ENCODE results near the gene PTGES2. TPM values are rescaled to one million over a fixed set of nuclear protein-coding genes. Genes with fewer than 3 reads are reported as not detected.
"Not testable (repeated sequence)": the region's sequence is repeated elsewhere in the genome, so short reads cannot be mapped to it uniquely, and the experiment has no call there.

The PTGES2 gene
- polyA plus RNA-seq, 1 donor from 2014 or later, result 55.9 TPM

- H2AFZ ChIP-seq (ENCODE audit: low read depth, low read length), result no peak overlapping the region
- no peak overlapping the region for H3K4me2 ChIP-seq (ENCODE audit: low read length)
- H3K79me2 ChIP-seq (replicated peaks; ENCODE audit: insufficient read depth, low read length), result peaks cover 11% of the 10 kb centered on the region
- H3K36me3 ChIP-seq (ENCODE audit: insufficient read depth, low read length), result no peaks in the 10 kb centered on the region
- H3F3A ChIP-seq (ENCODE audit: insufficient read depth, low read length, poor library complexity, severe bottlenecking), result no peaks in the 10 kb centered on the region
- no peaks in the 10 kb centered on the region for H3K9me3 ChIP-seq (ENCODE audit: low read length)
- H3K9ac ChIP-seq (ENCODE audit: low read length), result no peak overlapping the region
- no peaks in the 10 kb centered on the region for H3K9me2 ChIP-seq (ENCODE audit: insufficient read depth, low read length)
- H4K20me1 ChIP-seq (ENCODE audit: insufficient read depth), result no peaks in the 10 kb centered on the region
- no peaks in the 10 kb centered on the region for H3K27me3 ChIP-seq (ENCODE audit: insufficient read depth, low read depth, low read length)
- TF ChIP-seq, protein P1, sequence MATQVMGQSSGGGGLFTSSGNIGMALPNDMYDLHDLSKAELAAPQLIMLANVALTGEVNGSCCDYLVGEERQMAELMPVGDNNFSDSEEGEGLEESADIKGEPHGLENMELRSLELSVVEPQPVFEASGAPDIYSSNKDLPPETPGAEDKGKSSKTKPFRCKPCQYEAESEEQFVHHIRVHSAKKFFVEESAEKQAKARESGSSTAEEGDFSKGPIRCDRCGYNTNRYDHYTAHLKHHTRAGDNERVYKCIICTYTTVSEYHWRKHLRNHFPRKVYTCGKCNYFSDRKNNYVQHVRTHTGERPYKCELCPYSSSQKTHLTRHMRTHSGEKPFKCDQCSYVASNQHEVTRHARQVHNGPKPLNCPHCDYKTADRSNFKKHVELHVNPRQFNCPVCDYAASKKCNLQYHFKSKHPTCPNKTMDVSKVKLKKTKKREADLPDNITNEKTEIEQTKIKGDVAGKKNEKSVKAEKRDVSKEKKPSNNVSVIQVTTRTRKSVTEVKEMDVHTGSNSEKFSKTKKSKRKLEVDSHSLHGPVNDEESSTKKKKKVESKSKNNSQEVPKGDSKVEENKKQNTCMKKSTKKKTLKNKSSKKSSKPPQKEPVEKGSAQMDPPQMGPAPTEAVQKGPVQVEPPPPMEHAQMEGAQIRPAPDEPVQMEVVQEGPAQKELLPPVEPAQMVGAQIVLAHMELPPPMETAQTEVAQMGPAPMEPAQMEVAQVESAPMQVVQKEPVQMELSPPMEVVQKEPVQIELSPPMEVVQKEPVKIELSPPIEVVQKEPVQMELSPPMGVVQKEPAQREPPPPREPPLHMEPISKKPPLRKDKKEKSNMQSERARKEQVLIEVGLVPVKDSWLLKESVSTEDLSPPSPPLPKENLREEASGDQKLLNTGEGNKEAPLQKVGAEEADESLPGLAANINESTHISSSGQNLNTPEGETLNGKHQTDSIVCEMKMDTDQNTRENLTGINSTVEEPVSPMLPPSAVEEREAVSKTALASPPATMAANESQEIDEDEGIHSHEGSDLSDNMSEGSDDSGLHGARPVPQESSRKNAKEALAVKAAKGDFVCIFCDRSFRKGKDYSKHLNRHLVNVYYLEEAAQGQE (IDR thresholded peaks at IDR 0.05; ENCODE audit: borderline replicate concordance), result no peak
- TF ChIP-seq, protein P2, sequence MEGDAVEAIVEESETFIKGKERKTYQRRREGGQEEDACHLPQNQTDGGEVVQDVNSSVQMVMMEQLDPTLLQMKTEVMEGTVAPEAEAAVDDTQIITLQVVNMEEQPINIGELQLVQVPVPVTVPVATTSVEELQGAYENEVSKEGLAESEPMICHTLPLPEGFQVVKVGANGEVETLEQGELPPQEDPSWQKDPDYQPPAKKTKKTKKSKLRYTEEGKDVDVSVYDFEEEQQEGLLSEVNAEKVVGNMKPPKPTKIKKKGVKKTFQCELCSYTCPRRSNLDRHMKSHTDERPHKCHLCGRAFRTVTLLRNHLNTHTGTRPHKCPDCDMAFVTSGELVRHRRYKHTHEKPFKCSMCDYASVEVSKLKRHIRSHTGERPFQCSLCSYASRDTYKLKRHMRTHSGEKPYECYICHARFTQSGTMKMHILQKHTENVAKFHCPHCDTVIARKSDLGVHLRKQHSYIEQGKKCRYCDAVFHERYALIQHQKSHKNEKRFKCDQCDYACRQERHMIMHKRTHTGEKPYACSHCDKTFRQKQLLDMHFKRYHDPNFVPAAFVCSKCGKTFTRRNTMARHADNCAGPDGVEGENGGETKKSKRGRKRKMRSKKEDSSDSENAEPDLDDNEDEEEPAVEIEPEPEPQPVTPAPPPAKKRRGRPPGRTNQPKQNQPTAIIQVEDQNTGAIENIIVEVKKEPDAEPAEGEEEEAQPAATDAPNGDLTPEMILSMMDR (IDR thresholded peaks at IDR 0.05; ENCODE audit: poor library complexity, severe bottlenecking), result no peak
- TF ChIP-seq EP300 (conservative IDR thresholded peaks at IDR 0.05; ENCODE audit: poor library complexity, severe bottlenecking) (no peak), TAF1 (IDR thresholded peaks at IDR 0.05; ENCODE audit: low read depth) (no peak), RAD21 (conservative IDR thresholded peaks at IDR 0.05) (no peak), EZH2 (IDR thresholded peaks at IDR 0.05; ENCODE audit: borderline replicate concordance, insufficient read depth, low read length, poor library complexity, severe bottlenecking) (no peak), SMC3 (conservative IDR thresholded peaks at IDR 0.05; ENCODE audit: poor library complexity) (no peak), POLR2AphosphoS5 (IDR thresholded peaks at IDR 0.05) (no peak), MXI1 (conservative IDR thresholded peaks at IDR 0.05; ENCODE audit: poor library complexity, severe bottlenecking) (no peak)
- no peak overlapping the region for H3K4me3 ChIP-seq (ENCODE audit: low read length)
- no peak overlapping the region for H3K27ac ChIP-seq (ENCODE audit: low read length)
These were observed 54.2 kb downstream of the PTGES2 start for GRCh38 chr9:128073253-128073886.

DNA sequence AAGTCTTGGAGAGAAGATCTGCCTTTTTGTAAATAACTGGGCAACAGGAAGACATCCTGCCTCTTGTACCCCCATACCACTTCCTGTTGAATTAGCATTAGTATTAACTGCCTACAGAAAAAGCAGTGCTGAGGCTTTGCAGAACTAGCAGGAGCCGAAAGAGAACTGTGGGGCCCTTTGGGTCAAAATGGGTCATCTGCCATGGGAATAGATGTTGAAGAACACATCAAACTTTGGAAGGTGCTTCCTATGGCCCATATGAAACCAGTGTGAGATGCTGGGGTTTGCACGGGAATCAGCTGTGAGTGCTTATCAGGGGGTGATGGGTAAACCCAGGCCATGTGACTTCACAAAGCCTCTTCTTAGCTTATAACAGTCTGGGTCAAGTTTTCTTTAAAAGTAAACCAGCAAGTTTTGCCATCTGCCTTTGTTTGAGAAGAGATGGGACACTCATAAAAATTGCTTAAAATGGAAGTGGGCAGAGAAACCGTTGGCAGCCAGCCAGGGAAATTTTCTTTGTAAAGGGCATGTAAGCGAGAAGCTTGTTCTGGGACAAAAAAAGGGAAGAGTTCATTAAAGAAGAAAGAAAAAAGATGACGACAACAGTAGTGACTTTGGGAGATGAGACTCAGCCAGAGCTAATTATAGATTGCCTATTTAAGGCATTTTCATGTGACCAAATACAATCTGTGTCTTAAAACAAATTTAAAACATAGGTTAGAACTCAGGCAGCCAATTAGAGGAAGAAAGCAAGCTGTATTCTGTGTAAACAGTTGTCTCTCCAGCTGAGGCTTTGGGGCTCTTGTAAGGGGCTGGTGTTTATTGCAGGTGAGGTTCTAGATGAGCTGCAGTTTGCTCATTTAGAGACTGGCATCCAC lies 55.1 kb downstream of the PTGES2 start:
- Histone ChIP-seq H3K4me3 (ENCODE audit: low read length) (no peak overlapping the region), H3K79me2 (replicated peaks; ENCODE audit: insufficient read depth, low read length) (peaks cover 11% of the 10 kb centered on the region), H3K36me3 (ENCODE audit: insufficient read depth, low read length) (no peaks in the 10 kb centered on the region), H3K27ac (ENCODE audit: low read length) (no peak overlapping the region), H3K9me3 (ENCODE audit: low read length) (no peaks in the 10 kb centered on the region), H3K9ac (ENCODE audit: low read length) (no peak overlapping the region), H3F3A (ENCODE audit: insufficient read depth, low read length, poor library complexity, severe bottlenecking) (no peaks in the 10 kb centered on the region), H4K20me1 (ENCODE audit: insufficient read depth) (no peaks in the 10 kb centered on the region), H3K9me2 (ENCODE audit: insufficient read depth, low read length) (no peaks in the 10 kb centered on the region), H3K27me3 (ENCODE audit: insufficient read depth, low read depth, low read length) (no peaks in the 10 kb centered on the region), H3K4me2 (ENCODE audit: low read length) (no peak overlapping the region), H2AFZ (ENCODE audit: low read depth, low read length) (no peak overlapping the region)
- TF ChIP-seq POLR2AphosphoS5 (IDR thresholded peaks at IDR 0.05), result no peak
- TF ChIP-seq, protein P1 (IDR thresholded peaks at IDR 0.05; ENCODE audit: borderline replicate concordance), result no peak
- TF ChIP-seq EZH2 (IDR thresholded peaks at IDR 0.05; ENCODE audit: borderline replicate concordance, insufficient read depth, low read length, poor library complexity, severe bottlenecking), result no peak
- TF ChIP-seq RAD21 (conservative IDR thresholded peaks at IDR 0.05), result no peak
- no peak for TF ChIP-seq MXI1 (conservative IDR thresholded peaks at IDR 0.05; ENCODE audit: poor library complexity, severe bottlenecking)
- TF ChIP-seq TAF1 (IDR thresholded peaks at IDR 0.05; ENCODE audit: low read depth), result no peak

DNA sequence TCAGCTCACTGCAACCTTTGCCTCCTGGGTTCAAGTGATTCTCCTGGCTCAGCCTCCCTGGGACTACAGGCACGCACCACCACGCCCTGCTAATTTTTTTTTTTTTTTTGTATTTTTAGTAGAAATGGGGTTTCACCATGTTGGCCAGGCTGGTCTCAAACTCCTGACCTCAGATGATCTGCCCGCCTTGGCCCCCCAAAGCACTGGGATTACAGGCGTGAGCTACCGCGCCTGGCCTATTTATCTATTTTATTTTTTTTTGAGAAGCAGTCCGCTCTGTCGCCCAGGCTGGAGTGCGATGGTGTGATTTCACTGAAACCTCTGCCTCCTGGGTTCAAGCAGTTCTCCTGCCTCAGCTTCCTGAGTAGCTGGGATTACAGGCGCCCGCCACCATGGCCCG lies 56.1 kb downstream of the PTGES2 start:
- H3F3A ChIP-seq (ENCODE audit: insufficient read depth, low read length, poor library complexity, severe bottlenecking); H3K9me3 ChIP-seq (ENCODE audit: low read length); H4K20me1 ChIP-seq (ENCODE audit: insufficient read depth); H3K4me2 ChIP-seq (ENCODE audit: low read length); H3K9ac ChIP-seq (ENCODE audit: low read length); H3K9me2 ChIP-seq (ENCODE audit: insufficient read depth, low read length); H3K4me3 ChIP-seq (ENCODE audit: low read length); H3K36me3 ChIP-seq (ENCODE audit: insufficient read depth, low read length); H2AFZ ChIP-seq (ENCODE audit: low read depth, low read length); H3K27me3 ChIP-seq (ENCODE audit: insufficient read depth, low read depth, low read length); H3K27ac ChIP-seq (ENCODE audit: low read length): not testable (repeated sequence)
- peaks cover 11% of the 10 kb centered on the region for H3K79me2 ChIP-seq (replicated peaks; ENCODE audit: insufficient read depth, low read length)

Measured in neural cell (in vitro differentiated cells).